Measurements from ENCODE around the gene AUTS2. TPM values are rescaled to one million over a fixed set of nuclear protein-coding genes. Genes with fewer than 3 reads are reported as not detected.
A peak's percentile ranks its signal among the peaks of the same experiment; 100 is the strongest.

The AUTS2 gene
- total and polyA plus RNA-seq, 2 experiments from 2014 or later: 3.0 to 4.4 TPM

DNA sequence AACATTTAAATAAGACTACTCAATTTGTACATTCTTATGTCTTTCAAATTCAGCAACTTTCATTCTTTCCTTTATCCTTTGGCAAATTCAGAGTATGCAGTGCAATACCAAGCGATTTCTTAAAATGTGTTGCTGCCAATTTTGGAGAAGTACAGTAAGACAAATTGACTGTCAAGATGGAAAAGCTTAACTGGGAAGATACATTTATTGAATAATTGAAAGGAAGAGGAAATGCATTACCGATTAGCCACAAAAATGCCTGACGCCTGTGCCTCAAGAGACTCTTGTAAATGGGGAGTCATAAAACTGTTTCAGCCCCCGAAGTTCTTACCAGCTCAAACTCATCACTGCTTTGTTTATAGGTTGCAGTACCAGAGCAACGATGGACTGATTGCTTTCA, 1160.4 kb downstream of the AUTS2 start:
- no peaks in the 10 kb centered on the region for H3K9me3 ChIP-seq (ENCODE audit: low read depth)
- WGBS, 2 experiments (ENCODE audit: low coverage in 1 of 2, low lambda C conversion rate in 2 of 2, missing lambda C conversion rate in 2 of 2): 34 to 36% methylated on average over 5 of the region's 5 CpGs
- no peaks in the 10 kb centered on the region for H3F3A ChIP-seq (ENCODE audit: insufficient read depth)
- H3K36me3 ChIP-seq (ENCODE audit: low read depth): no peaks in the 10 kb centered on the region
- no peaks in the 10 kb centered on the region for H3K9me2 ChIP-seq (ENCODE audit: insufficient read depth)
- peak; percentile 10 for DNase-seq
- H4K20me1 ChIP-seq (ENCODE audit: insufficient read depth): no peaks in the 10 kb centered on the region
- no peak overlapping the region for H3K9ac ChIP-seq
- no peak overlapping the region for H3K4me3 ChIP-seq
- in situ Hi-C loops (cut with MboI): no loop called here
- peaks cover 25% of the 10 kb centered on the region for H3K79me2 ChIP-seq (ENCODE audit: insufficient read depth)
- no peak overlapping the region for H2AFZ ChIP-seq
- no peaks in the 10 kb centered on the region for H3K27me3 ChIP-seq (replicated peaks; ENCODE audit: insufficient read depth)
- no peak overlapping the region for H3K27ac ChIP-seq
- no peaks in the 10 kb centered on the region for H3K4me1 ChIP-seq (ENCODE audit: insufficient read depth)
- TF ChIP-seq EZH2phosphoT487 (IDR thresholded peaks at IDR 0.05; ENCODE audit: insufficient read depth, low read depth) (no peak), EZH2 (IDR thresholded peaks at IDR 0.05; ENCODE audit: insufficient read depth, poor library complexity, severe bottlenecking) (no peak)
- no peak overlapping the region for H3K4me2 ChIP-seq (ENCODE audit: unreplicated experiment)

DNA sequence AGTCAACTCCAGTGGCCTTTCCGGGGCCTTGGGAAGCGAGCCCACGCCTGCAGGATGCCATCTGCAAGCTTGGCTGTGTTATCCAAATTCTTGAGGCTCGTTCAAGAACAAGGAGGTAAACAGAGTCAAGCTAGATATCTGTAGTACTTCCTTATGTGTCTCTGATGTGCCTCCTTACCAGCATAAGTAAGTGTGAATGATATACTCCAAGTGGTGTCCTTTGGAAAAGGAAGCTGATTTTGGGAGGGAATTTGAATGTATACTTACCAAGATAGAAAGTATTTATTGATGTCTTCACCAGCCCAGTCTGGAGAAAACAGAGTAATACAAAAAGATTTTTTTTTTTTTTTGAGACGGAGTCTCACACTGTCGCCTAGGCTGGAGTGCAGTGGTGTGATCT, 1161.4 kb downstream of the AUTS2 start:
- no peaks in the 10 kb centered on the region for H3K4me1 ChIP-seq (ENCODE audit: insufficient read depth)
- H3K4me2 ChIP-seq (ENCODE audit: unreplicated experiment): no peak overlapping the region
- in situ Hi-C loops (cut with MboI): no loop called here
- H3K27me3 ChIP-seq (replicated peaks; ENCODE audit: insufficient read depth): no peaks in the 10 kb centered on the region
- DNase-seq: no peak
- H3K4me3 ChIP-seq: no peak overlapping the region
- H3F3A ChIP-seq (ENCODE audit: insufficient read depth): no peaks in the 10 kb centered on the region
- no peak overlapping the region for H3K9ac ChIP-seq
- peaks cover 21% of the 10 kb centered on the region for H3K79me2 ChIP-seq (ENCODE audit: insufficient read depth)
- no peaks in the 10 kb centered on the region for H4K20me1 ChIP-seq (ENCODE audit: insufficient read depth)
- no peaks in the 10 kb centered on the region for H3K9me3 ChIP-seq (ENCODE audit: low read depth)
- WGBS, 2 experiments (ENCODE audit: low coverage in 1 of 2, low lambda C conversion rate in 2 of 2, missing lambda C conversion rate in 2 of 2): 97 to 100% methylated on average over 6 of the region's 6 CpGs
- TF ChIP-seq EZH2 (IDR thresholded peaks at IDR 0.05; ENCODE audit: insufficient read depth, poor library complexity, severe bottlenecking) (no peak), EZH2phosphoT487 (IDR thresholded peaks at IDR 0.05; ENCODE audit: insufficient read depth, low read depth) (no peak)
- no peaks in the 10 kb centered on the region for H3K9me2 ChIP-seq (ENCODE audit: insufficient read depth)
- H3K27ac ChIP-seq: no peak overlapping the region
- H3K36me3 ChIP-seq (ENCODE audit: low read depth): no peaks in the 10 kb centered on the region
- no peak overlapping the region for H2AFZ ChIP-seq

DNA sequence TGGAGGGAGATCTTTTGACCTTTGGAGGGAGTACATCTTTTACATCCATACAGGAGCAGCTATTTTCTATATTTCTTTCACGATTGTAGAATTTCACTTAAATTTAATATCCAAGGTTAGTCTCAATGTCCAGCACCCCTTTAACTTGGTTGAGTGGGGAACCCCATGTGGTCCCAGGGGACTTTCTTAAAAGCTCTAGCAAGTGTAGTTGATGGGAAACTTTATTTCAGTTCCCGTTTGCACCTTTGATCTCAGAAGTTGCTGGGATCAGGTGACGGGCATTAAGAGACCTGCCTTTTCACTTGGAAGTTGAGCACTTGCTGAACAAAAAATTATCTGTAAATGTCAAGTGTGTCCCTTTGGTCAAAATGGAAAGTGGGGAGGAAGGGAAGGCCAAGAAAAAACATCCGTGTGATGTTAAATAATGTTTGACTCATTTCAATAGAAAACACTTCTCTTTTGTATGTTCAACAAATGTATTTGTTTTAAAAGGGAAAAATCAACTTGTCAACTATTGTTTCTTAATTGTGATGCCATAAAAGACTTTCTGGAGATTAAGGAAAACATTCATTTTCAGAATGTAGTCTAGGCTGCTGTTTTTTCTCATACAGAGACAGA, 1163.5 kb downstream of the AUTS2 start:
- in situ Hi-C loops (cut with MboI): no loop called here
- TF ChIP-seq EZH2phosphoT487 (IDR thresholded peaks at IDR 0.05; ENCODE audit: insufficient read depth, low read depth): no peak
- TF ChIP-seq EZH2 (IDR thresholded peaks at IDR 0.05; ENCODE audit: insufficient read depth, poor library complexity, severe bottlenecking): no peak
- Histone ChIP-seq H3K79me2 (ENCODE audit: insufficient read depth) (peaks cover 12% of the 10 kb centered on the region), H3K36me3 (ENCODE audit: low read depth) (no peaks in the 10 kb centered on the region), H3K9ac (no peak overlapping the region), H3K4me3 (no peak overlapping the region), H3F3A (ENCODE audit: insufficient read depth) (no peaks in the 10 kb centered on the region), H3K27me3 (replicated peaks; ENCODE audit: insufficient read depth) (no peaks in the 10 kb centered on the region), H4K20me1 (ENCODE audit: insufficient read depth) (no peaks in the 10 kb centered on the region), H2AFZ (no peak overlapping the region), H3K4me2 (ENCODE audit: unreplicated experiment) (no peak overlapping the region), H3K4me1 (ENCODE audit: insufficient read depth) (no peaks in the 10 kb centered on the region), H3K9me3 (ENCODE audit: low read depth) (no peaks in the 10 kb centered on the region), H3K27ac (no peak overlapping the region), H3K9me2 (ENCODE audit: insufficient read depth) (no peaks in the 10 kb centered on the region)
- no peak for DNase-seq
- 95 to 99% methylated on average over 4 of the region's 4 CpGs for WGBS, 2 experiments (ENCODE audit: low coverage in 1 of 2, low lambda C conversion rate in 2 of 2, missing lambda C conversion rate in 2 of 2)

DNA sequence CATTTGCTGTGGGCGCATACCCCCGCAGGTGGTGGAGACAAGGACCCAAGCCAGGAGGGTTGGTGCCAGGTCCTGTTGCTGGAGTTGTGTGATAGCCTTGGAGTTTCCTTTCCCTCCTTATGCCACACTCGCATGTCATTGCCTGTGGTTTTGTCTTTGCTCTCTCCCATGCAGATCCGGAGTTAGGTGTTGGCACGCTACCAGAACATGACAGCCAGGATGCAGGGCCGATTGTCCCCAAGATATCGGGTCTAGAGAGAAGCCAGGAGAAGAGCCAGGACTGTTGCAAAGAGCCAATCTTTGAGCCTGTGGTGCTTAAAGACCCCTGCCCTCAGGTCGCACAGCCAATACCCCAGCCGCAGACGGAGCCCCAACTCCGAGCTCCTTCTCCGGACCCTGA, 1164.4 kb downstream of the AUTS2 start:
- H3K4me3 ChIP-seq: no peak overlapping the region
- no peaks in the 10 kb centered on the region for H3K27me3 ChIP-seq (replicated peaks; ENCODE audit: insufficient read depth)
- 95 to 98% methylated on average over 12 of the region's 12 CpGs for WGBS, 2 experiments (ENCODE audit: low coverage in 1 of 2, low lambda C conversion rate in 2 of 2, missing lambda C conversion rate in 2 of 2)
- no peak overlapping the region for H3K9ac ChIP-seq
- H3K36me3 ChIP-seq (ENCODE audit: low read depth): no peaks in the 10 kb centered on the region
- no peaks in the 10 kb centered on the region for H3K4me1 ChIP-seq (ENCODE audit: insufficient read depth)
- DNase-seq: no peak
- H3K9me3 ChIP-seq (ENCODE audit: low read depth): no peaks in the 10 kb centered on the region
- no peaks in the 10 kb centered on the region for H4K20me1 ChIP-seq (ENCODE audit: insufficient read depth)
- no peak overlapping the region for H2AFZ ChIP-seq
- in situ Hi-C loops (cut with MboI): no loop called here
- H3K4me2 ChIP-seq (ENCODE audit: unreplicated experiment): no peak overlapping the region
- H3K27ac ChIP-seq: no peak overlapping the region
- no peak for TF ChIP-seq EZH2 (IDR thresholded peaks at IDR 0.05; ENCODE audit: insufficient read depth, poor library complexity, severe bottlenecking)
- no peak for TF ChIP-seq EZH2phosphoT487 (IDR thresholded peaks at IDR 0.05; ENCODE audit: insufficient read depth, low read depth)
- peaks cover 12% of the 10 kb centered on the region for H3K79me2 ChIP-seq (ENCODE audit: insufficient read depth)
- no peaks in the 10 kb centered on the region for H3F3A ChIP-seq (ENCODE audit: insufficient read depth)
- no peaks in the 10 kb centered on the region for H3K9me2 ChIP-seq (ENCODE audit: insufficient read depth)

Measured in GM23248 (cell line).